HG02973 (cell line): ENCODE measurements around the gene TGFBR3.
"Not testable (repeated sequence)": the region's sequence is repeated elsewhere in the genome, so short reads cannot be mapped to it uniquely, and the experiment has no call there.

ENCODE experiments used
- ATAC-seq: cut with Tn5 transposase; IDR thresholded peaks from one replicate; pipeline ENCODE4 v1.9.1; 2021; ENCODE audit warnings: moderate library complexity; ENCODE audit not compliant: unreplicated experiment

The TGFBR3 gene

DNA sequence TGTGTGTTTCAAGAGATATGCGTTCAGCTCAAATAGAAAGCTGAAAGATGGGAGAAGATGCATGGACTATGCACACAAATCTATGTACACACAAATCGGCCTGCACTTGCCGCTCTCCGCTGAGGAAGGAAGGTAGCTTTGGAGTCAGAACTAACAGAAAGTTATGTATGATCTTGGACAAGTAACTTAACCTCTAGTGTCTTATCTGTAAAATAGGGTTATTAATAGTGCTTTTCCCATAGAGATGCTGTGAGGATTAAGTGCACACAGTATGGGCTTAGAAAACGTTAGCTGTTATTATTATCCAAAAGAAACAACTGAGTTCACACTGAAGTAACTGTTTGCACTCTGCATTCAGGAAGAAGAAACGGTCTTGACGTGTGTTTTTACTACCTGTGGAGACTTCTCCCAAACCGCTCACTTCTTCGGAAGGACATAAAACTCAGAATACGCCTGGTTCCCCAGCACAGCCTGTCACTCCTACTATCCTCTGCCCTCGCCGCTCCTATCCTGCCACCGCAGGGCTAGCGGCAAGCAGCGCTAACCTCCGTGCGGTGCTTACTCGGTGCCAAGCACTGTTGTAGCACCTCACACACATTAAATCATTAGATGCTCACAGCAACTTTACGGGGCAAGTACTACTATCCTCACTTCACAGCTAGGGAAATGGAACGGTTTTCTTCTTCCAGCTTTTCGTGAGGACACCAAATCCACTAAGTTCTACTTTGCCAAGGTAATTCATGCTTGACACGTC, 1.3 kb downstream of the TGFBR3 start:
- ATAC-seq = no peak

DNA sequence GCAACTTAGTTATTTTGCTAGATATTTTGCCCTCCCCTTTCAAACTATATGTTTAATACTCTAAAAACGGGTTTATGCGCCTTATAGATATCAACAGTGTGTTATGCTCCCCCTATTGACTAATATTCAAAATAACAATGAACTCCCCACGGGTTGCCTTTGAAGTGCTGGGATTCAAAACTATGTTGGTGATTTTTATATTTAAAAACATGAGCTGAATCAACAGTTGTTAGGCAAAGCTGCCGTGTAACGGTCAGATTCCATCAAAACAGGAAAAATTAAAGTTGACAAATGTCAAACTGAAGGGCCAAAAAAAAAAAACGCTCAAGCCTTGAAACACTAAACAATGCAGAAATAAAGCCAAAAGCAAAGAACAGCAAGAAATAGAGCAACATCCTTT, 2.5 kb downstream of the TGFBR3 start:
- ATAC-seq = no peak

GRCh38 chr1:91881280-91881679, 4.7 kb downstream of the TGFBR3 start:
- no peak for ATAC-seq

DNA sequence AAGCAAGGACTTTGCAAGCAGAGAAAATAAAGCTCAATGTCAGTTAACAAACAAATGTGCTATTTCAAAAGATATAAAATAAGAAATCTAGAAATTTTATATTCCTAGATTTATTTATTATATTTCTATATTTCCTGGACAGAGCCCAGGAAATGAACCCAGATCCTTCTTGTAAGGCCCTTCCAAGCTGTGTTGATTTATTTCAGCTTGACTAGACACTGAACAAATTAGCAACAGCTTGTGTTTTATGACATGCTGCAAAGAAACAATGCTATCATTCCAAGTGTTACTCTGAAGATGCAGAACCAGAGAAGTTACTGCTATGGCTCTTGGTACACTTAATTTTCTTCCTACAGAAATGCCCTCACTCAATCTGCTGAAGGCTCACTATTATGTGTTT, 6.2 kb downstream of the TGFBR3 start:
- ATAC-seq = no peak

GRCh38 chr1:91877574-91878208, 8.3 kb downstream of the TGFBR3 start:
- ATAC-seq = peak; percentile 46

DNA sequence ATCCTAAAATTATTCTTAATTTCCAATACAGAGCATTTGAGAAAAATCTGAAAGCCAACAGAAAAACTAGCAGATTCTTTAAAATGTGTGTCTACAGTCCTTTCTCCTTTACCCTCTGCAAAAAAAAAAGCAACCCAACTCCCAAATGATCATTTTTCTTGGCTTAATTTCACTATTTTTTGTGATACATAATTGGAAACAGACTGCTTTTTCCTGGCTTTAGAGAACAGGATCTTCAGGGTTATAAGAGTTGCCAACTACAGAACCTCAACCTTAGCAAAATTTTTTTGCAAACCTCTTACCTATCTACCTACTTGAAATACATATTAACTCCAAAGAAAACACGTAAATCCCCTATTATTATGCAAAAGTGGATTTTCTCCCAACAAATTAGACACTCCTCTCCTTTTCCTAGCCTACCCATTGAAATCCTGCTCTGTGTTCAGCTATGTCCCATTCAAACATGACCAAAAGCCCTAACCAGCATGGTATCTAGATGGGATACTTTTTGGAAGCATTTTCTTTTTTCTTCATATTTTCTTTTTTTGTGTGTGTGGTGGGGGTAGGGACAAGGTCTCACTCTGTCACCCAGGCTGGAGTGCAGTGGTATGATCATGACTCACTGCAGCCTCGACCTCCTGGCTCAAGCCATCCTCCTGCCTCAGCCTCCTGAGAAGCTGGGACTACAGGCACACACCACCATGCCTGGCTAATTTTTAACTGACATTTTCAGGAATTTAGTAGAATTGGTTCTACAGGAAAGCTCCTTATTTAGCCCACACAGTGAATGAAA, 9.0 kb downstream of the TGFBR3 start:
- ATAC-seq = no peak

DNA sequence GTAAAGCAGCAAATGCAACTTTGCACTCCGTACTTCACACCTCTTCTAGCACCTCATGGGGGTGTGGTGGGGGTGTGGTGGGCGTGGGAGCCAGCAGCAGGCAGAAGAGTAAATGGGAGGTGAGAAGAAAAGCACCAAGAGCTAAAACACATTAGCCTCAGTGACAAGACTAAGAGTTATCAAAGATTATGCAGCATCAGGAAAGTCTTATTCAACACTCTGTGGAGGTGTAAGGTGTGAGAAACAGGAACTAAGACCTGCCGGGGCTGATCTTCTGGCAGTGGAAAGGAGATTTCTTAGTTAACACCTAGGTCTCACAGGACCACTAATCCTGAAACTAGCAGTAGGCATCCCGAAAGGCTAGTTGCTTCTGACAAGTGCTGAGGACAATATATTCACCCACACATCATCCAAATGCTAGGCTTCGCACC, 9.9 kb downstream of the TGFBR3 start:
- ATAC-seq = peak; percentile 97

GRCh38 chr1:91874167-91874566, 11.8 kb downstream of the TGFBR3 start:
- ATAC-seq = no peak

GRCh38 chr1:91872559-91873081, 13.3 kb downstream of the TGFBR3 start:
- ATAC-seq = no peak

GRCh38 chr1:91872000-91872399, 14.0 kb downstream of the TGFBR3 start:
- no peak for ATAC-seq

- no peak for ATAC-seq
Measured at GRCh38 chr1:91870322-91870721, 15.6 kb downstream of the TGFBR3 start.

GRCh38 chr1:91866425-91866824, 19.5 kb downstream of the TGFBR3 start:
- no peak for ATAC-seq

DNA sequence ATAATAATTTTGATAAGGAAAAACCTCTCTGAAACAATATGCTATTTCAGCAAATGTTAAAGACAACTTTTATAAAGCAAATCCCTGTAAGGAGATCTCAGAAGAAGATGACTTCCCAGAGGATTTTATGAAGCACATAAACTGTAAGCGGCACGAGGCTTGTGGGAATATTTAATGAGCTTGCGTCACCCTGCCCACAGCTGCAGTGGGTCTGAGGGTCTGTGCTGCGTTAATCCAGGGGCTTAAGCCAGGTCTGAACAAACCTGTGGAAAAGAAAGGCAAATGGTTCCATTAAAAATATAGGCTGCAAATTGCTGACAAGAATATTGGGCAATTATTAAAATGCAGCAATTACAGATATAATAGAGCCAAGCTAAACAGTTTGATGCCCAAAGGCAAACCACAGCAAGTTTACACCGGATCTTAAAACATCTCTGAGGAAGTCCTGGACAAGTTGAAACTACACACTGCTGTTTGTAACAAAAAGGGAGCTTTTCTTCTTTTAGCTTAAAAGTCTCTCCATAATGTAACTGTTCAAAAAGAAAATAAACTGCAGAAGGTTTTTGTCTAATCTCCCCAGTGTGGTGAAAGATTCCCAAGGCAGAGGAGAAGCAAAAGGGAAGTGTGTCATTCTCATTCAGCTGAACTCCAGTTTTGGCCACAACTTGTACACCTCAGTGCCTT, 21.8 kb downstream of the TGFBR3 start:
- ATAC-seq = no peak

- ATAC-seq = no peak
Measured at GRCh38 chr1:91863498-91863897, 22.5 kb downstream of the TGFBR3 start.

- no peak for ATAC-seq
Measured at GRCh38 chr1:91862120-91862519, 23.8 kb downstream of the TGFBR3 start.

DNA sequence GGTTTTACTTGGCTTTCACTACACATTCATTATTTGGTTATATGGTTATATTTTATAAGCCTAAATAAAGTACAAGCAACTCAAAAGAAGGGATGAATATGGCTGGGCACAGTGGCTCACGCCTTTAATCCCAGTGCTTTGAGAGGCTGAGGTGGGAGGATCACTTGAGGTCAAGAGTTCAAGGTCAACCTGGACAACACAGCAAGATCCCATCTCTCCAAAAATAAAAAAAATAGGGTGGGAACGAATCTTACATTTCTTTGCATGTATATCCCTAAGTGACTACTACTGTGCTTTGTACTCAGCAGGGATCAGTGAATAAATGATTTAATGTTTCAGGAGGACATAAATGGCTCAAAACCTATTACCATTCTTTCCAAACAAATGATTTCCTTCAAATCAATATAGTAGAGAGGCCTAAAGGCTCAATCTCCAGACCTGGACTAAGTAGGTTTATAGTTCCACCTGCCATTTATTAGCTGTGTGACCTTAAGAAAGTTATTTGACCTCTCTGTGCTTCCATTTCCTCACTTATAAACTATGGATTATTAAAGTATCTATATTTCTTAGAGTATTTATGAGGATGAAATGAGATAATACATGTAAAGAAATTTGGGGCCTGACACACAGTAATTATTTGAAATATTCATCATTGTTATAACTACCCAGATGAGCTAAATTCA, 28.3 kb downstream of the TGFBR3 start:
- ATAC-seq = no peak

GRCh38 chr1:91856996-91857395, 29.0 kb downstream of the TGFBR3 start:
- ATAC-seq = no peak

DNA sequence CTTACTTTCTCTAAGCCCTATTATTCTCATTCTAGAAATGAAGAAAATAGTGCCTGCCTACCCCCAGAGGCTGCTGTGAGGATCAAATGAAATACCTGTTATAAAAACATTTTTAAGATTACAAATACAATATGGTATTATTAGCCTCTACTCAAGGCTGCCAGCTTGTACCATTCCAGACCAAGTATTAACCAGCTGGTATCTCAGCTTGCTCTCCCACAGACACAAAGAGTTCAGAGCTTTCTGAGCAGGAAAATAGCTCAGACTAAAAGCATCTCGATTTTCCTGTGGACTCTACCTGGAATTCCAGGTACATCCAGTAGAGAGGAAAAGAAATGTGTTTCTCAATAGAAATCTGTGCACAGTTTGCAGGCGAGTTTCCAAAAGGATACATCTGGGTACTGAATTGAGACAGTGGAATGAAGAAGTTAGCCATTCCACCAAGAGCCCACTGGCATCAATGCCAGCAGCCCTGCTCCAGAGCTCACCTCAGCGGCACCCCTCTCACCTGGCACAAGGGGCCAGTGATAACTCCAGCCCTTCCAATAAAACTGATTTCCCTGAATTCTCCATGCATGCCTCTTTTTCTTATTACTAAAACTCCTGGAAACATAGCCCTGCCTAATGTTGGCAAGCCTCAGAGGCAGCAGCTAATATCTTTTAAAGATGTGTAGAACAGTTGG, 31.0 kb downstream of the TGFBR3 start:
- ATAC-seq = no peak

DNA sequence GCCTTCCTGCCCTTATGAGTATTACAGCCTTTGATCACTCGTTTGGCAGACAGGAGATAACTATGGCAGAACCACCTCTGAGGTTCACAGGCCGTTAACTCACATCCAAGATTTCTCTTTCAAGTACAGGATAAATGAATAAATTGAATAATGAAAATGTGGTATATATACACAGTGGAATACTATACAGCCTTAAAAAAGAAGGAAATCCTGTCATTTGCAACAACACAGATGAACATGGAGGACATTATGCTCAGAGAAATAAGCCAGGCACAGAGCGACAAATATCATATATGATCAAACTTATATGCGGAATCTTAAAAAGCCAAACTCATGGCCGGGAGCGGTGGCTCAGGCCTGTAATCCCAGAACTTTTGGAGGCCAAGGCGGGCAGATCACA, 32.6 kb downstream of the TGFBR3 start:
- no peak for ATAC-seq

- ATAC-seq = not testable (repeated sequence)
Measured at GRCh38 chr1:91852011-91852410, 33.9 kb downstream of the TGFBR3 start.
